ENCODE results near the gene OR6Q1.

DNA sequence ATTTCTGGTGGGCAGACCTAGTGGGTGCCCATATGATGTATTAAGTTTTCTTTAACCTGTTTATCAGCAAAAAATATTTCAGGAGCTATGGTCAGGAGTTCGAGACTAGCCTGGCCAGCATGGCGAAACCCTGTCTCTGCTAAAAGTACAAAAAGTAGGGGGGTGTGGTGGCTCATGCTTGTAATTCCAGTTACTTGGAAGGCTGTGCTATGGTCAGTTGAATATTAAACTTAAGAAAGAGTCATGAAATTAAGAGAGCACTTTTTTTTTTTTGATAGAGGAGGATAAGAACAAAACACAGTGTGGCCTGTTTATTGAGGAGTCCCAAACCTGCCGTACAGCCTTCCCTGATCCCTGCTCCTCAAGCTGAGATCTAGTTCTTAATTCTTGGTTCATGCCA is 29.8 kb downstream of the OR6Q1 start:
- TF ChIP-seq, protein P1, sequence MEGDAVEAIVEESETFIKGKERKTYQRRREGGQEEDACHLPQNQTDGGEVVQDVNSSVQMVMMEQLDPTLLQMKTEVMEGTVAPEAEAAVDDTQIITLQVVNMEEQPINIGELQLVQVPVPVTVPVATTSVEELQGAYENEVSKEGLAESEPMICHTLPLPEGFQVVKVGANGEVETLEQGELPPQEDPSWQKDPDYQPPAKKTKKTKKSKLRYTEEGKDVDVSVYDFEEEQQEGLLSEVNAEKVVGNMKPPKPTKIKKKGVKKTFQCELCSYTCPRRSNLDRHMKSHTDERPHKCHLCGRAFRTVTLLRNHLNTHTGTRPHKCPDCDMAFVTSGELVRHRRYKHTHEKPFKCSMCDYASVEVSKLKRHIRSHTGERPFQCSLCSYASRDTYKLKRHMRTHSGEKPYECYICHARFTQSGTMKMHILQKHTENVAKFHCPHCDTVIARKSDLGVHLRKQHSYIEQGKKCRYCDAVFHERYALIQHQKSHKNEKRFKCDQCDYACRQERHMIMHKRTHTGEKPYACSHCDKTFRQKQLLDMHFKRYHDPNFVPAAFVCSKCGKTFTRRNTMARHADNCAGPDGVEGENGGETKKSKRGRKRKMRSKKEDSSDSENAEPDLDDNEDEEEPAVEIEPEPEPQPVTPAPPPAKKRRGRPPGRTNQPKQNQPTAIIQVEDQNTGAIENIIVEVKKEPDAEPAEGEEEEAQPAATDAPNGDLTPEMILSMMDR (IDR thresholded peaks at IDR 0.05; ENCODE audit: low read depth, low read length, poor library complexity, severe bottlenecking), result no peak
- TF ChIP-seq EZH2phosphoT487 (IDR thresholded peaks at IDR 0.05; ENCODE audit: borderline replicate concordance, low read length), result no peak

Data from DOHH2 (cell line).